Upper lobe of left lung (tissue), 4 donors: Measurements from ENCODE around the gene PPP2R2D.

Source experiments
- POLR2AphosphoS5 ChIP-seq, 2 donors: sonication (generic); formaldehyde crosslinking; IDR thresholded peaks; one replicate each; pipeline ENCODE4 v1.5.1; 2017; ENCODE audit warnings: antibody characterized with exemption in 2 of 2
- TF ChIP-seq, protein P1 (sequence below), 6 experiments: fragments of 450-650 bp in 4 of 6; fragments of 200-600 bp in 2 of 6; sonication (generic) in 2 of 6; IDR thresholded peaks; one replicate each; pipeline ENCODE4 v1.5.1; 2016 to 2019; ENCODE audit warnings: antibody characterized with exemption in 6 of 6

DNA sequence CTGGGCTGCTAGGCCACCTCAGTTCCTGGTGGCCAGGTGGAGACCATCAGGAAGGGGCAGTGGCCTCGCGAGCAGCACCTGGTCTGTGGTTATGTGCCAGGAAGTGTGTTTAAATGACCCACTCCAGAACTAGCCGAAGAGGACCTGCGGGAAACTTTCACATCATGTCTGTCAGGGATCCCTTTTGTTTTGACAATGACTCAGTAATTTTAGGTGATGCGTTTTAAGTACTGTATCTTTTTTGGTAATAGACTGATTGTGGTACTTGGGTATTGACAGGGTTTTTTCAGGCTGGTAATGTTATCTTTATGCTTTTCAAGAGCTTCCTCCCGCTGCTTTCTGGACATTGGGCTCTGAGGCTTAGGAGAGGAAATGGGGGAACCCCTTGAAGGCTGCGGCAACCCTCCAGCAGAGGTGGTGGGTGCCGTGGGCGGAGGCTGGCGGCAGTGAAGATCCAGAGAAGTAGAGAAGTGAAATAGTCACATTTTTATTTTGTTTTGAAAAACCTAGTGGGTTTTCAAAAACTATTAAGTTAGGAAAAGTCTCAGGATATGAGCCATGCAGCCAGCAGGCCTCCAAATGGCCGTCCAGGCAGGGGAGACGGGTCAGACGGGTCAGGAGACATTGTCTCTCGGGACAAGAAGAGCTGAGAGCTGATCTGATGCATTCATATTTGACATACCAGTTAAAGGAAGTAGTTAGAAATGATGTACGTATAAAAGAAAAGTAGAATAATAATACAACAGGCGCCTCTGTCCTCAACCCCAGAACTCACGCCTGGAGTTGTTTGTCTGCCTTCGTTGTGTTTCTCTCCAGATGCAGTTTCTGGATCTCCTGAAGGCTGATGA is 27.7 kb downstream of the PPP2R2D start:
- TF ChIP-seq, protein P1, sequence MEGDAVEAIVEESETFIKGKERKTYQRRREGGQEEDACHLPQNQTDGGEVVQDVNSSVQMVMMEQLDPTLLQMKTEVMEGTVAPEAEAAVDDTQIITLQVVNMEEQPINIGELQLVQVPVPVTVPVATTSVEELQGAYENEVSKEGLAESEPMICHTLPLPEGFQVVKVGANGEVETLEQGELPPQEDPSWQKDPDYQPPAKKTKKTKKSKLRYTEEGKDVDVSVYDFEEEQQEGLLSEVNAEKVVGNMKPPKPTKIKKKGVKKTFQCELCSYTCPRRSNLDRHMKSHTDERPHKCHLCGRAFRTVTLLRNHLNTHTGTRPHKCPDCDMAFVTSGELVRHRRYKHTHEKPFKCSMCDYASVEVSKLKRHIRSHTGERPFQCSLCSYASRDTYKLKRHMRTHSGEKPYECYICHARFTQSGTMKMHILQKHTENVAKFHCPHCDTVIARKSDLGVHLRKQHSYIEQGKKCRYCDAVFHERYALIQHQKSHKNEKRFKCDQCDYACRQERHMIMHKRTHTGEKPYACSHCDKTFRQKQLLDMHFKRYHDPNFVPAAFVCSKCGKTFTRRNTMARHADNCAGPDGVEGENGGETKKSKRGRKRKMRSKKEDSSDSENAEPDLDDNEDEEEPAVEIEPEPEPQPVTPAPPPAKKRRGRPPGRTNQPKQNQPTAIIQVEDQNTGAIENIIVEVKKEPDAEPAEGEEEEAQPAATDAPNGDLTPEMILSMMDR (IDR thresholded peaks at IDR 0.05), result no peak
- TF ChIP-seq POLR2AphosphoS5 (IDR thresholded peaks at IDR 0.05), result no peak
